ENCODE data around the gene GPA33.
"Not testable (repeated sequence)": the region's sequence is repeated elsewhere in the genome, so short reads cannot be mapped to it uniquely, and the experiment has no call there.

The GPA33 gene

DNA sequence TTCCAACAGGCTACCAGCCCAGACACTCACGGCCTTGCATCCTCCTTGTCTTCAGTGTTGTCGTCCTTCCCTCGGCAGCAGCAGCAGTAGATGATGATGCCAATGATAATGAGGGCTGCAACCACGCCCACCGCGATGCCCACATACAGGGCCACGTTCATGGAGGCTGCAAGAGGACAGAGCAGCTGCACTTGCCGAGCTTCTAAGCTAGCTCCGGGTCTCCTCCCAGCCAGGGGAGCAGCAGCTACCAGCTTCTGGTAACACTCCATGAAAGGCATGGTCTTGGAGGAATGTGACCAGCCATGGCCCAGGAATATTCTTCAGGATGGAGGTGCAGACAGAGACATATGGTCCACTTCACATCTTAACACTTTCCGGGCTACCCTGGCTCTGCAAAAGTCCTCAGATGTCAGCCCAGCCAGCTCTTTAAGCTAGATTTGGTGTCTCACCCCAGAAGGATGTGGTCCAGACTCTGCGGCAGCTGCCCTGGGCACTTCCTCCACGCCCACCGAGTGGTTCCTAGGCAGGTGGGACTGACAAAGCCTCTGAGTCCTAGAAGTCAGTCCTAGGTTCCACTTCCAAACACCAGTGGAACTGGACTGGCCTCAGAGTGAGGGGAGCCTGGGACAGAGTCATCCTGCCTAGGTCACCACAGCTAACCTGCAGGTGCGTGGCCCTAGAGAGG lies 35.1 kb downstream of the GPA33 start:
- H3K9ac ChIP-seq (ENCODE audit: insufficient read length), result no peak overlapping the region
- DNase-seq (ENCODE audit: low read depth, low spot score), result no peak
- no peaks in the 10 kb centered on the region for H3K9me3 ChIP-seq (ENCODE audit: low read depth, low read length)
- no peak for TF ChIP-seq EZH2 (IDR thresholded peaks at IDR 0.05)
- TF ChIP-seq POLR2AphosphoS5 (IDR thresholded peaks at IDR 0.05; ENCODE audit: borderline replicate concordance, low read depth, low read length), result no peak
- TF ChIP-seq FOXP2 (optimal IDR thresholded peaks at IDR 0.05; ENCODE audit: control extremely low read depth, extremely low read length, insufficient read depth), result no peak
- H3K4me3 ChIP-seq, result no peak overlapping the region
- H3K36me3 ChIP-seq (ENCODE audit: insufficient read depth, low read length), result no peaks in the 10 kb centered on the region
- no peak overlapping the region for H3K27ac ChIP-seq

DNA sequence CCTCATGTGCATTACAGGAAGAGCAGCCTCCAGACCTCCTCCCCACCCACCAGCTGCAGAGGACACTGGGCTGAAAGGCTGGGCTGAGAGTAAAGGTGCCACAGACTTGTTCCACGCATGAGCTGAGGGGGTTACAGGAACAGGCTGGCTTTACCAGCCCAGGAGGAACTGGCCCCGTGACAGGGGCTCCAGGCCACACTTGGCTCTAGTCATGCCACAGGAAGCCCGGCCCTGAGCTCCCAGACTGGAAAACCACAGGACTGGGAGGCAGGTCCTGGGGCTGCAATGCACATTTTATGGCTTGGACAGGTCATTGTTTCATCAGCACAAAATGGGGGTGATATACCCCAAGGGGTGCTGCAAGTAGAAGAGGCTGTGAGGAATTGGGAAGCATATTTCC lies 35.6 kb downstream of the GPA33 start:
- no peak overlapping the region for H3K9ac ChIP-seq (ENCODE audit: insufficient read length)
- H3K27ac ChIP-seq, result no peak overlapping the region
- H3K4me3 ChIP-seq, result no peak overlapping the region
- no peaks in the 10 kb centered on the region for H3K9me3 ChIP-seq (ENCODE audit: low read depth, low read length)
- H3K36me3 ChIP-seq (ENCODE audit: insufficient read depth, low read length), result no peaks in the 10 kb centered on the region
- DNase-seq (ENCODE audit: low read depth, low spot score), result no peak
- no peak for TF ChIP-seq POLR2AphosphoS5 (IDR thresholded peaks at IDR 0.05; ENCODE audit: borderline replicate concordance, low read depth, low read length)
- TF ChIP-seq EZH2 (IDR thresholded peaks at IDR 0.05), result no peak
- no peak for TF ChIP-seq FOXP2 (optimal IDR thresholded peaks at IDR 0.05; ENCODE audit: control extremely low read depth, extremely low read length, insufficient read depth)

GRCh38 chr1:167052389-167052788 lies 37.8 kb downstream of the GPA33 start:
- H3K27ac ChIP-seq, result no peak overlapping the region
- no peak for DNase-seq (ENCODE audit: low read depth, low spot score)
- no peak for TF ChIP-seq EZH2 (IDR thresholded peaks at IDR 0.05)
- no peak for TF ChIP-seq FOXP2 (optimal IDR thresholded peaks at IDR 0.05; ENCODE audit: control extremely low read depth, extremely low read length, insufficient read depth)
- TF ChIP-seq POLR2AphosphoS5 (IDR thresholded peaks at IDR 0.05; ENCODE audit: borderline replicate concordance, low read depth, low read length), result no peak
- H3K9ac ChIP-seq (ENCODE audit: insufficient read length), result no peak overlapping the region
- H3K4me3 ChIP-seq, result no peak overlapping the region
- no peaks in the 10 kb centered on the region for H3K9me3 ChIP-seq (ENCODE audit: low read depth, low read length)
- no peaks in the 10 kb centered on the region for H3K36me3 ChIP-seq (ENCODE audit: insufficient read depth, low read length)

DNA sequence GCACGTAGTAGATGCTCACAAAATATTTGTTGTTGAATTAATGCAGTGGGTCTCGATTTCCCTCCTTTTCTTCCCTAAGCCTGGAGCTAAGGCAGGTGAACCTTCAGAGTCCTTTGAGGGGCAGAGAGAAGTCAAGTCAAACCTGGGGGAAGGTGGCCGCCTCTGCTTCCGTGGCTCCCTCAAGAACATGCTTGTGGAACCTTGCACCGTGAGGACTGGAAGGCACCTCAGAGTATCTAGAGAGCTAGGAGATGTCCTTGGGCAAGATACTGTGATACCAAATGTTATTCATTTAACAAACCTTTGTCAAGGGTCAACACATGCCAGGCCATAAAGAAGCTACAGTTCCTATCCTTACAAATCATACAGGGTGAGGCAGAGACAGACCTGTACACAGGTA lies 38.3 kb downstream of the GPA33 start:
- TF ChIP-seq EZH2 (IDR thresholded peaks at IDR 0.05) (no peak), FOXP2 (optimal IDR thresholded peaks at IDR 0.05; ENCODE audit: control extremely low read depth, extremely low read length, insufficient read depth) (no peak), POLR2AphosphoS5 (IDR thresholded peaks at IDR 0.05; ENCODE audit: borderline replicate concordance, low read depth, low read length) (no peak)
- H3K36me3 ChIP-seq (ENCODE audit: insufficient read depth, low read length), result no peaks in the 10 kb centered on the region

GRCh38 chr1:167043752-167044488 lies 46.3 kb downstream of the GPA33 start:
- no peak overlapping the region for H3K27ac ChIP-seq
- H3K9me3 ChIP-seq (ENCODE audit: low read depth, low read length), result no peaks in the 10 kb centered on the region
- no peak overlapping the region for H3K9ac ChIP-seq (ENCODE audit: insufficient read length)
- TF ChIP-seq FOXP2 (optimal IDR thresholded peaks at IDR 0.05; ENCODE audit: control extremely low read depth, extremely low read length, insufficient read depth) (no peak), EZH2 (IDR thresholded peaks at IDR 0.05) (no peak), POLR2AphosphoS5 (IDR thresholded peaks at IDR 0.05; ENCODE audit: borderline replicate concordance, low read depth, low read length) (no peak)
- no peak for DNase-seq (ENCODE audit: low read depth, low spot score)
- peak overlapping the region; percentile 46 for H3K4me3 ChIP-seq
- H3K36me3 ChIP-seq (ENCODE audit: insufficient read depth, low read length), result no peaks in the 10 kb centered on the region

More for the DNA sequence above, 38.3 kb downstream of the GPA33 start:
- Histone ChIP-seq H3K27ac (no peak overlapping the region), H3K9me3 (ENCODE audit: low read depth, low read length) (no peaks in the 10 kb centered on the region), H3K9ac (ENCODE audit: insufficient read length) (no peak overlapping the region), H3K4me3 (no peak overlapping the region)
- no peak for DNase-seq (ENCODE audit: low read depth, low spot score)

DNA sequence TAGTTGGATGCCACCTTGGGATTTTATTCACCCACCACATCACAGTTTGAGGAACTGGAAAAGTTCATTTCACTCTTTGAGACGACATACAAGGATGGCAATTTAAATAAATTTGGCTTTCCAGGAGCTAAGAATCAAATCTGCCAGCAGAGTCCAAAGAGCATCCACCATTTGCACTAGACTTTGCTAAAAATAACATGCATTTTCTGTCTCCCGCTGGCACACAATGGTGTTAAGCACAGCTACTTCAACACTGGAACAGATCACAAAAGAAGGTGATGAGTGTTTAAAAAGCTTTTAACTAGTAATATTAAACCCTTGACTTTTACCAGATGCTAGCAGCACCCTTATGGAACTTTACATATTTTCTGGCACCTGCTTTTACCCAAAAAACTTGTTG lies 56.5 kb downstream of the GPA33 start:
- no peak for DNase-seq (ENCODE audit: low read depth, low spot score)
- Histone ChIP-seq H3K36me3 (ENCODE audit: insufficient read depth, low read length) (no peaks in the 10 kb centered on the region), H3K9me3 (ENCODE audit: low read depth, low read length) (no peaks in the 10 kb centered on the region), H3K27ac (no peak overlapping the region), H3K4me3 (no peak overlapping the region), H3K9ac (ENCODE audit: insufficient read length) (no peak overlapping the region)
- no peak for TF ChIP-seq FOXP2 (optimal IDR thresholded peaks at IDR 0.05; ENCODE audit: control extremely low read depth, extremely low read length, insufficient read depth)
- TF ChIP-seq EZH2 (IDR thresholded peaks at IDR 0.05), result no peak
- TF ChIP-seq POLR2AphosphoS5 (IDR thresholded peaks at IDR 0.05; ENCODE audit: borderline replicate concordance, low read depth, low read length), result no peak

DNA sequence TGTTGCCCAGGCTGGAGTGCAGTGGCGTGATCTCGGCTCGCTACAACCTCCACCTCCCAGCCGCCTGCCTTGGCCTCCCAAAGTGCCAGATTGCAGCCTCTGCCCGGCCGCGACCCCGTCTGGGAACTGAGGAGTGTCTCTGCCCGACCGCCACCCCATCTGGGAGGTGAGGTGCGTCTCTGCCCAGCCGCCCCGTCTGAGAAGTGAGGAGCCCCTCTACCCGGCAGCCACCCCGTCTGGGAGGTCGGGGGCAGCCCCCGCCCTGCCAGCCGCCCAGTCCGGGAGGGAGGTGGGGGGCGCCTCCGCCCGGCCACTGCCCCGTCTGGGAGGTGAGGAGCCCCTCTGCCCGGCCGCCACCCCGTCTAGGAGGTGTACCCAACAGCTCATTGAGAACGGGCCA lies 60.6 kb downstream of the GPA33 start:
- H3K27ac ChIP-seq; H3K4me3 ChIP-seq; H3K9ac ChIP-seq (ENCODE audit: insufficient read length); H3K36me3 ChIP-seq (ENCODE audit: insufficient read depth, low read length); H3K9me3 ChIP-seq (ENCODE audit: low read depth, low read length); DNase-seq (ENCODE audit: low read depth, low spot score): not testable (repeated sequence)

DNA sequence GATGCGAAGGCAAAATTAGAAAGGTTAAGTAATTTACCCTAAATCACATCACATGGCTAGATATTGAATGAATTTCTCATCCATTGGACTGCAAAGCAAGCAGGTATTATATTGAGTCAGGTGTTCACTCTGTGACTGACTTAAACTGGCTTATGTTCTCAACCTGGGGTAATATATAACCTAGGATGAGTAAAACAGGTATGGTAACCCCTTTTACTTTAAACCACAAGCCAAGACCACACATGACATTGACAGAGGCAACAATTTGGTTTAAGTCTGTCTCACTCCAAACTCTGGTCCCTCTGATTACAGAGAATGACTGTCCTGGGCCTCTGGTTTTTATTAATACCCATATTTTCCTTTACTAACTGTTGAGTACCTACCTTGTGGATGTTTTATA lies 67.8 kb downstream of the GPA33 start:
- H3K27ac ChIP-seq, result no peak overlapping the region
- H3K4me3 ChIP-seq, result no peak overlapping the region
- no peaks in the 10 kb centered on the region for H3K36me3 ChIP-seq (ENCODE audit: insufficient read depth, low read length)
- no peak overlapping the region for H3K9ac ChIP-seq (ENCODE audit: insufficient read length)
- no peaks in the 10 kb centered on the region for H3K9me3 ChIP-seq (ENCODE audit: low read depth, low read length)
- no peak for TF ChIP-seq EZH2 (IDR thresholded peaks at IDR 0.05)
- TF ChIP-seq FOXP2 (optimal IDR thresholded peaks at IDR 0.05; ENCODE audit: control extremely low read depth, extremely low read length, insufficient read depth), result no peak
- TF ChIP-seq POLR2AphosphoS5 (IDR thresholded peaks at IDR 0.05; ENCODE audit: borderline replicate concordance, low read depth, low read length), result no peak
- DNase-seq (ENCODE audit: low read depth, low spot score), result no peak
